ENCODE results near the gene SLC25A21.

GRCh38 chr14:36701132-36701531, 471.3 kb downstream of the SLC25A21 start:
- TF ChIP-seq, protein P1, sequence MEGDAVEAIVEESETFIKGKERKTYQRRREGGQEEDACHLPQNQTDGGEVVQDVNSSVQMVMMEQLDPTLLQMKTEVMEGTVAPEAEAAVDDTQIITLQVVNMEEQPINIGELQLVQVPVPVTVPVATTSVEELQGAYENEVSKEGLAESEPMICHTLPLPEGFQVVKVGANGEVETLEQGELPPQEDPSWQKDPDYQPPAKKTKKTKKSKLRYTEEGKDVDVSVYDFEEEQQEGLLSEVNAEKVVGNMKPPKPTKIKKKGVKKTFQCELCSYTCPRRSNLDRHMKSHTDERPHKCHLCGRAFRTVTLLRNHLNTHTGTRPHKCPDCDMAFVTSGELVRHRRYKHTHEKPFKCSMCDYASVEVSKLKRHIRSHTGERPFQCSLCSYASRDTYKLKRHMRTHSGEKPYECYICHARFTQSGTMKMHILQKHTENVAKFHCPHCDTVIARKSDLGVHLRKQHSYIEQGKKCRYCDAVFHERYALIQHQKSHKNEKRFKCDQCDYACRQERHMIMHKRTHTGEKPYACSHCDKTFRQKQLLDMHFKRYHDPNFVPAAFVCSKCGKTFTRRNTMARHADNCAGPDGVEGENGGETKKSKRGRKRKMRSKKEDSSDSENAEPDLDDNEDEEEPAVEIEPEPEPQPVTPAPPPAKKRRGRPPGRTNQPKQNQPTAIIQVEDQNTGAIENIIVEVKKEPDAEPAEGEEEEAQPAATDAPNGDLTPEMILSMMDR (IDR thresholded peaks at IDR 0.05): no peak
- TF ChIP-seq POLR2A (IDR thresholded peaks at IDR 0.05): no peak
